Heart right ventricle (tissue), 16 donors: ENCODE data around the gene FRY. TPM values are rescaled to one million over a fixed set of nuclear protein-coding genes. Genes with fewer than 3 reads are reported as not detected.
A peak's percentile ranks its signal among the peaks of the same experiment; 100 is the strongest.

Experiments used
- ATAC-seq, 8 donors: fragments of 200-7000 bp; cut with Tn5 transposase; one replicate each; pipeline ENCODE4 v1.9.1; 2020; ENCODE audit warnings: mild to moderate bottlenecking in 8 of 8, moderate library complexity in 8 of 8, moderate number of reproducible peaks in 1 of 8
- DNase-seq, 2 donors: peaks; one replicate each; pipeline ENCODE4 v3.0.0-alpha.2; 2020
- H3K27ac ChIP-seq, 10 donors: fragments of 200-600 bp; sonication (generic) in 2 of 10; one replicate each; pipeline versions ENCODE4 v1.5.0 to v1.8.0; 2020 to 2022; ENCODE audit warnings: mild to moderate bottlenecking in 3 of 10
- H3K27me3 ChIP-seq, 7 donors: fragments of 200-600 bp; one replicate each; pipeline ENCODE4 v1.8.0; 2021 to 2022; ENCODE audit warnings: mild to moderate bottlenecking in 2 of 7
- H3K36me3 ChIP-seq, 9 donors: fragments of 200-600 bp; sonication (generic) in 1 of 9; one replicate each; pipeline versions ENCODE4 v1.5.0 to v1.8.0; 2020 to 2022; ENCODE audit warnings: mild to moderate bottlenecking in 2 of 9
- H3K4me1 ChIP-seq, 9 donors: fragments of 200-600 bp; sonication (generic) in 1 of 9; one replicate each; pipeline versions ENCODE4 v1.5.0 to v1.8.0; 2020 to 2022; ENCODE audit warnings: mild to moderate bottlenecking in 4 of 9
- H3K4me3 ChIP-seq, 10 donors: fragments of 200-600 bp; sonication (generic) in 2 of 10; one replicate each; pipeline versions ENCODE4 v1.5.0 to v1.8.0; 2020 to 2022; ENCODE audit warnings: mild to moderate bottlenecking in 7 of 10, moderate library complexity in 2 of 10
- H3K9me3 ChIP-seq, 11 donors: fragments of 200-600 bp in 10 of 11; sonication (generic) in 2 of 11; one replicate each; pipeline versions ENCODE4 v1.5.0 to v1.8.0; 2013 to 2022; ENCODE audit warnings: mild to moderate bottlenecking in 2 of 11, control low read depth in 1 of 11, moderate library complexity in 1 of 11
- CTCF ChIP-seq, 9 donors: fragments of 200-600 bp; sonication (generic) in 2 of 9; IDR thresholded peaks; one replicate each; pipeline versions ENCODE4 v1.5.0 to v1.8.0; 2021 to 2022; ENCODE audit warnings: antibody characterized with exemption in 9 of 9, mild to moderate bottlenecking in 5 of 9, moderate library complexity in 1 of 9
- WGBS, 2 donors: extraction: QIAGEN DNeasy Blood & Tissue Kit; methylation state at CpG; one replicate each; pipeline ENCODE4 v1.1.7; 2013; ENCODE audit warnings: inconsistent platforms in 1 of 2; 5-methylcytosine and 5-hydroxymethylcytosine counted together
- intact Hi-C, 10 donors: fragments of 100-400 bp; cut with DNase I; formaldehyde crosslinking; loops; one replicate each; pipeline versions ENCODE4 v1.11.1 to v1.14.2; 2022
- polyA plus RNA-seq, 2 donors: library from polyadenylated mRNA; stranded (reverse); fragments of 200-250 nt; gene quantifications; one replicate each; pipeline ENCODE4 v1.2.3, GENCODE V29; 2013
- total RNA-seq, 10 donors: library from RNA; stranded (reverse); fragmentation: NEBNext Ultra II Directional in 3 of 10; extraction: Animal tissue kit (Norgen Biotek cat#: 25700) in 3 of 10; gene quantifications; one replicate each; pipeline versions ENCODE4 v1.2.1 to v1.2.4, GENCODE V29; 2021 to 2023
- donor health status: Arrhythmogenic right ventricular cardiomyopathy.
- donor health status: ischemic (EF 13 %, LVEDD 7.1; RV severe dilation, severe dysfunction).
- donor health status: healthy with polysubstance abuse.
- donor health status: DM: no; HTN: yes; CAD: no.
- donor health status: DM: no; HTN: no; CAD: no.
- donor health status: ischemic (EF 25% LVEDD 6.9; RV normal size, moderate dysfunction).
- donor health status: ischemic (EF 25% LVEDD 5.7; RV mildly dilated, moderate dysfunction).
- donor health status: healthy.
- donor health status: DM: yes; HTN: yes; CAD: no.
- donor health status: Ischemic cardiomyopathy.
- donor health status: ischemic (EF 35%, LVEDD 5.7; RV mildly dilated, moderate dysfunction).
- donor health status: nonischemic (EF 11% LVEDD 7.7; RV severe dilation, severe dysfunction).
- donor health status: DM: yes; HTN: yes; CAD: no.
- donor health status: PGD.
- donor health status: ischemic (EF 29% LVEDD 5.4; RV normal size, mild dysfunction).
- donor health status: nonischemic (EF 23%, LVEDD 6.1; RV moderate dilation, normal function).

Gene FRY
- total and polyA plus RNA-seq, 12 donors = 24.9 to 268 (median 207) TPM

DNA sequence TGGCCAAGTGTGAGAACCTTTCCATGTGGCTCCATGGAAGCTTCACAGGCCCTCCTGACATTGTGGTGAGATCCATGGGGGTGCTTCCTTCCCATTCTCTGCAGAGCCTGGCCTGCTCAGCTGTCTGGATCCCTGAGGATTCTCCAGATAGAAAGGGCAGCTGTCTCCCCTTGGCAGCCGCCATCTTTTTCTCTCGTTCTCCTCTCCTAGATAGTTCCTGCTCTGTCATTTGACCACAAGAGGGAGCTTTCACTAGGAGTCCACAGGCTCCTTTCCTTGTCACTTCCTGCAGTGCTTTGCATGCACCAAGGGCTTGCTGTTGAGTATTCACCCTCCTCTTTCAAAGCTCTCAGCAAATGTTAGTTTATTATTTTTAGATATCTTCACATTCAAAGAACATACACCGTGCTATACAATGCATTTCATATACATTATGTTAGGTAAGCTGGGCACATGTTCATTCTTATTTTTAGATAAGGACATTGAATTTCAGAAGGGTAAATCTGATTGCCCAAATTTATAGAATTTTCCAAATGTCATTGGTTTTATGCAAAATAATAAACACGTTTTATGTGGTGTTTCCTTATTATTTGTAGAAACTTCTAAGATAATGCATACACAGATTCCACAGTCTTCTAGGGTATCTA lies 133.2 kb downstream of the FRY start:
- Histone ChIP-seq H3K4me1 (peaks cover 7 to 90% (median 39%) of the 10 kb centered on the region in 9 donors), H3K27ac (peak overlapping the region in 8 of 10 donors; percentile 24 to 85 (median 76)), H3K27me3 (no peaks in the 10 kb centered on the region), H3K4me3 (no peak overlapping the region), H3K36me3 (peaks cover 0 to 23% (median 5%) of the 10 kb centered on the region in 9 donors), H3K9me3 (no peaks in the 10 kb centered on the region)
- DNase-seq = no peak
- intact Hi-C loops = loop anchor here in 4 of 10 donors (5.0 to 10.0 kb wide), 3 partner anchors 38 to 142 kb away; no protein-coding TSS in a partner anchor
- TF ChIP-seq CTCF (IDR thresholded peaks at IDR 0.05) = peak in 7 of 9 donors; percentile 41 to 61 (median 48)
- WGBS, 2 donors = 71 to 75% methylated on average over 4 of the region's 4 CpGs
- ATAC-seq = peak in 5 of 8 donors; percentile 19 to 48 (median 33)

DNA sequence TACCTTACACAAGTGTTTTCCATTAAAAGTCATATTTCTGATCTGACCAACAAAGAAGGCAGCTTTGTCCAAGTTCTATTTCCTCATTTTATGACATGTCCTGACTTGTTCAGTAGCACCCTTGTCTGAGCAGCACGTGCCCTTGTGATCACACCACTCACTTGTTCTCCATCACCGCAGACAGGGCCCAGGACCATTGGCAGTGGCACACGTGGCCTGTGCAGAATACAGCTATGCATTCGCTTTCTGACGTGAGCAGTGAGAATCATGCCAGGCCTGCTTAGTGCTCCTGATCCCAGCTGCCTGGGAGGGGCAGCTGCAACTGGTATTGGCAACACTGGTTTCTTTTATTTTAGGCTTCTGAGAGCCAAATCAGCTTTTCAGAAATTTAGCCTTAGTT lies 134.2 kb downstream of the FRY start:
- Histone ChIP-seq H3K9me3 (no peaks in the 10 kb centered on the region), H3K4me1 (peaks cover 7 to 88% (median 31%) of the 10 kb centered on the region in 9 donors), H3K36me3 (peaks cover 0 to 27% (median 5%) of the 10 kb centered on the region in 9 donors), H3K27me3 (no peaks in the 10 kb centered on the region), H3K4me3 (no peak overlapping the region), H3K27ac (peak overlapping the region in 9 of 10 donors; percentile 5 to 77 (median 57))
- DNase-seq (peak; percentile 57 to 67), ATAC-seq (peak; percentile 31 to 90 (median 78))
- intact Hi-C loops = loop anchor here in 3 of 10 donors (5.0 to 10.0 kb wide), 3 partner anchors 37 to 143 kb away; no protein-coding TSS in a partner anchor
- TF ChIP-seq CTCF (IDR thresholded peaks at IDR 0.05) = no peak
- 44 to 63% methylated on average over 5 of the region's 5 CpGs for WGBS, 2 donors

GRCh38 chr13:32168131-32168530 lies 136.6 kb downstream of the FRY start:
- Histone ChIP-seq H3K4me3 (no peak overlapping the region), H3K27me3 (no peaks in the 10 kb centered on the region), H3K27ac (peak overlapping the region in 7 of 10 donors; percentile 0 to 77 (median 65)), H3K4me1 (peaks cover 7 to 70% (median 26%) of the 10 kb centered on the region in 9 donors), H3K9me3 (no peaks in the 10 kb centered on the region), H3K36me3 (peaks cover 0 to 27% (median 5%) of the 10 kb centered on the region in 9 donors)
- DNase-seq (no peak), ATAC-seq (no peak)
- intact Hi-C loops = loop anchor here in 3 of 10 donors (5.0 to 10.0 kb wide), 3 partner anchors 34 to 146 kb away; no protein-coding TSS in a partner anchor
- 45 to 63% methylated on average over 1 of the region's 1 CpG for WGBS, 2 donors
- TF ChIP-seq CTCF (IDR thresholded peaks at IDR 0.05) = no peak

GRCh38 chr13:32170841-32171240 lies 139.3 kb downstream of the FRY start:
- ATAC-seq (no peak), DNase-seq (no peak)
- H3K9me3 ChIP-seq = no peaks in the 10 kb centered on the region
- no peaks in the 10 kb centered on the region for H3K27me3 ChIP-seq
- H3K36me3 ChIP-seq = peaks cover 0 to 53% (median 14%) of the 10 kb centered on the region in 9 donors
- TF ChIP-seq CTCF (IDR thresholded peaks at IDR 0.05) = no peak
- intact Hi-C loops = loop anchor here in 1 of 10 donors (10.0 kb wide), 1 partner anchor 146 kb away; no protein-coding TSS in a partner anchor
- H3K27ac ChIP-seq = no peak overlapping the region
- peaks cover 0 to 52% (median 13%) of the 10 kb centered on the region in 9 donors for H3K4me1 ChIP-seq
- WGBS, 2 donors = 92 to 95% methylated on average over 4 of the region's 4 CpGs
- H3K4me3 ChIP-seq = no peak overlapping the region
